Retinal pigment epithelial cell (primary cell): ENCODE measurements around the gene R3HDM1.

Experiments
- DNase-seq: peaks from one replicate; pipeline ENCODE4 v3.0.0-alpha.2; 2010; ENCODE audit warnings: low read depth
- H3K4me3 ChIP-seq: 2 replicates; pipeline ENCODE4 v1.5.1; 2011; ENCODE audit warnings: mild to moderate bottlenecking, low read length, control low read depth, moderate library complexity
- CTCF ChIP-seq: conservative IDR thresholded peaks from 2 replicates; pipeline ENCODE4 v1.5.1; 2011; ENCODE audit warnings: low read depth, low read length, control low read depth, inconsistent platforms

The R3HDM1 gene

GRCh38 chr2:135563793-135564192 lies 32.5 kb downstream of the R3HDM1 start:
- no peak for TF ChIP-seq CTCF

GRCh38 chr2:135570884-135571283 lies 39.6 kb downstream of the R3HDM1 start:
- DNase-seq: no peak
- no peak overlapping the region for H3K4me3 ChIP-seq
- no peak for TF ChIP-seq CTCF

More at GRCh38 chr2:135563793-135564192, 32.5 kb downstream of the R3HDM1 start:
- DNase-seq: no peak
- no peak overlapping the region for H3K4me3 ChIP-seq

- H3K4me3 ChIP-seq: no peak overlapping the region
- DNase-seq: no peak
- TF ChIP-seq CTCF: no peak
Measured at GRCh38 chr2:135573620-135574019, 42.3 kb downstream of the R3HDM1 start.

- no peak for DNase-seq
- no peak overlapping the region for H3K4me3 ChIP-seq
- TF ChIP-seq CTCF: no peak
Measured at GRCh38 chr2:135581282-135581681, 50.0 kb downstream of the R3HDM1 start.

- no peak overlapping the region for H3K4me3 ChIP-seq
- no peak for DNase-seq
- no peak for TF ChIP-seq CTCF
Measured at GRCh38 chr2:135582383-135582782, 51.1 kb downstream of the R3HDM1 start.

GRCh38 chr2:135585586-135585985 lies 54.3 kb downstream of the R3HDM1 start:
- DNase-seq: no peak
- no peak overlapping the region for H3K4me3 ChIP-seq
- TF ChIP-seq CTCF: peak; percentile 32

GRCh38 chr2:135586148-135586547 lies 54.9 kb downstream of the R3HDM1 start:
- no peak for TF ChIP-seq CTCF
- H3K4me3 ChIP-seq: no peak overlapping the region
- DNase-seq: no peak
